Breast epithelium (tissue), 3 donors: ENCODE results near the gene RAMP1.

Experiments used
- POLR2A ChIP-seq: fragments of 450-650 bp; IDR thresholded peaks from one replicate; pipeline ENCODE4 v1.6.1; 2016; ENCODE audit warnings: antibody characterized with exemption, mild to moderate bottlenecking, moderate library complexity
- TF ChIP-seq, protein P1 (sequence below), 3 donors: fragments of 450-650 bp; IDR thresholded peaks; one replicate each; pipeline ENCODE4 v1.5.1; 2016 to 2017; ENCODE audit warnings: antibody characterized with exemption in 3 of 3, mild to moderate bottlenecking in 3 of 3, moderate library complexity in 3 of 3

DNA sequence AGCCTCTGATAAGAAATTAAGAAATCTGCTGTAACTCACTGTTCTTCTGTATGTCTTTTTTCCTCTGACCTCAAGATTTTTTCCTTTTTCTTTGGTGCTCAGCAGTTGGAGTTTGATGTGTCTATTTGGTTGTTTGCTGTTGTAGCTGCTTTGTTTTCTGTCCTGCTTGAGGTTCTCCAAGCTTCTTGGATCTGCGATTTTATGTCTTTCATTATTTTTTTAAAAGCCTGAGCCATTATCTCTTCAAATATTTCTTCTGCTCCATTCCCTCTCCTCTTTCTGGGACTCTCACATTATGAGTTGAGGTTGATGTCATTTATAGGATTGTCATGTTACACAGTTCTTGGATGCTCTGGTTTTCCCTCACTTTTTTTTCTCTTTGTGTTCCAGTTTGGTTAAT is 47.7 kb downstream of the RAMP1 start:
- no peak for TF ChIP-seq POLR2A
- TF ChIP-seq, protein P1, sequence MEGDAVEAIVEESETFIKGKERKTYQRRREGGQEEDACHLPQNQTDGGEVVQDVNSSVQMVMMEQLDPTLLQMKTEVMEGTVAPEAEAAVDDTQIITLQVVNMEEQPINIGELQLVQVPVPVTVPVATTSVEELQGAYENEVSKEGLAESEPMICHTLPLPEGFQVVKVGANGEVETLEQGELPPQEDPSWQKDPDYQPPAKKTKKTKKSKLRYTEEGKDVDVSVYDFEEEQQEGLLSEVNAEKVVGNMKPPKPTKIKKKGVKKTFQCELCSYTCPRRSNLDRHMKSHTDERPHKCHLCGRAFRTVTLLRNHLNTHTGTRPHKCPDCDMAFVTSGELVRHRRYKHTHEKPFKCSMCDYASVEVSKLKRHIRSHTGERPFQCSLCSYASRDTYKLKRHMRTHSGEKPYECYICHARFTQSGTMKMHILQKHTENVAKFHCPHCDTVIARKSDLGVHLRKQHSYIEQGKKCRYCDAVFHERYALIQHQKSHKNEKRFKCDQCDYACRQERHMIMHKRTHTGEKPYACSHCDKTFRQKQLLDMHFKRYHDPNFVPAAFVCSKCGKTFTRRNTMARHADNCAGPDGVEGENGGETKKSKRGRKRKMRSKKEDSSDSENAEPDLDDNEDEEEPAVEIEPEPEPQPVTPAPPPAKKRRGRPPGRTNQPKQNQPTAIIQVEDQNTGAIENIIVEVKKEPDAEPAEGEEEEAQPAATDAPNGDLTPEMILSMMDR (IDR thresholded peaks at IDR 0.05) = no peak
